Esophagus squamous epithelium (tissue), 4 donors: ENCODE data around the gene SEPTIN3.

Source experiments
- CTCF ChIP-seq, 6 experiments: fragments of 450-650 bp in 4 of 6; fragments of 200-600 bp in 2 of 6; sonication (generic) in 2 of 6; IDR thresholded peaks; one replicate each; pipeline ENCODE4 v1.5.1; 2016 to 2019; ENCODE audit warnings: antibody characterized with exemption in 6 of 6, mild to moderate bottlenecking in 4 of 6, moderate library complexity in 4 of 6
- POLR2A ChIP-seq, 4 donors: fragments of 450-650 bp; IDR thresholded peaks; one replicate each; pipeline ENCODE4 v1.6.1; 2017; ENCODE audit warnings: antibody characterized with exemption in 4 of 4, mild to moderate bottlenecking in 4 of 4, moderate library complexity in 3 of 4

- no peak for TF ChIP-seq CTCF (IDR thresholded peaks at IDR 0.05)
- TF ChIP-seq POLR2A (IDR thresholded peaks at IDR 0.05): no peak
Measured at GRCh38 chr22:41931701-41932269, 37.5 kb upstream of the SEPTIN3 start.
